ENCODE data around the gene AKAP5.

The AKAP5 gene

DNA sequence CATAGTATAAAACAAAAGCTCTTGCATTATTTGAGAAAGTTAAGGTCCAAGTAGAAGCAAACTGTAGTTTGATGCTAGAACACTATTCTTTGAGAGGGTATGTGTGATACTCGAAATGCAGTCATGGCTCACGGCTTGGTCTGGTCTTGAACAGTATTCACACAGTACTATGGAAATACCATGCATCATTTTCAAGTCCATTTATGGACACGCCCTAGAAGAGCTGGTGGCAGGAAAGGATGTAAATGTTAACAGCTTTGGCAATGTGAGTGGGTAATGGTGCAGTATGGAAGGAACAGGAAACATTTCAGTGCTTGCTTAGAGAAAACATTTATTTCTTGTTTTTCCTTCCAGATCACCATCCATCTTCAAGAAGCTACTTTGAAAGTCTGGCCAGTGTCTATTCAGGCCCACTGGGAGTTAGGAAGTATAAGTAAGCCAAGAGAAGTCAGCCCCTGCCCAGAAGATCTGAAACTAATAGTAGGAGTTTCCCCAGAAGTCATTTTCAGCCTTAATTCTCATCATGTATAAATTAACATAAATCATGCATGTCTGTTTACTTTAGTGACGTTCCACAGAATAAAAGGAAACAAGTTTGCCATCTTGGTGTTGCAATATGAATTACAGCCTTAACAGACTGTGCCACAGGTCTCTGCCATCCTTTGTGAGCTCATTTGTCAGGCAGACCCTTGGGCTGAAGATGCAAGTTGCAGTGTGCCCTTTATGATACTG lies 5.7 kb upstream of the AKAP5 start:
- in situ Hi-C loops (cut with MboI; ENCODE audit: low sequenced_read_pairs): no loop called here

DNA sequence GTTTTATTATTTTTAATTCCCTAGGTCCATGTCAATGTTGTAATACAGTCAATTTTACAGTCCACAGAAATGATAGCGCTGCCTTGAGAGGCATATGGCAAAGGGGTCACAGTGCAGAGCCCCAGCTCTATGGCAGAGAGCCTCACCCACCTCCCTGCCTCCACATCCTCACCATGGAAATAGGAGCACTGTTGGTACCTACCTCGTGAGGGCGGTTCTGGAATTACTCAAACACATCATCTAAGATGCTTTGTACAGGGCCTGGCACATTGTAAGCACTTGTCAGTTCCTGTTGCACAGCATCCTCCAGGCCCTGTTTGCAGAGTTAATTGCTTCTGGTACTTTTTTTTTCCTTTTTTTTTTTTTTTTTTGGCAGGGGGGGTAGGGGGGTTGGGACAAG lies 4.1 kb upstream of the AKAP5 start:
- in situ Hi-C loops (cut with MboI; ENCODE audit: low sequenced_read_pairs): no loop called here

- in situ Hi-C loops (cut with MboI; ENCODE audit: low sequenced_read_pairs): no loop called here
These were observed 2.1 kb upstream of the AKAP5 start for GRCh38 chr14:64463195-64463594.

DNA sequence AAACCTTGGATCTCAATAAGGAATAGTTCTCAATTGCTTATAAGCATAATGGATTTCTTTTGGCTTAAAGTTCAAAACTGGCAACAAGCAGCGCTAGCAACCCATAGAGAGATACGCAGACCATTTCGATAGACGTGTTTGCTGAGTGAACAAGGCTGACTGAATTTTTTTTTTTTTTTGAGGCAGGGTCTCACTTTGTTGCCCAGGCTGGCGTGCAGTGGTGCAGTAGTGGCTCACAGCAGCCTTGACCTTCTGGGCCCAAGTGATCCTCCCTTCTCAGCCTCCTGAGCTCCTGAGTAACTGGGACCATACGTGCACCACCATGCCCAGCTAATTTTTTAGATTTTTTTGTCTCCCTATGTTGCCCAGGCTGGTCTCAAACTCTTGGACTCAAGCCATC lies 1.4 kb upstream of the AKAP5 start:
- in situ Hi-C loops (cut with MboI; ENCODE audit: low sequenced_read_pairs): no loop called here

- in situ Hi-C loops (cut with MboI; ENCODE audit: low sequenced_read_pairs): no loop called here
These were observed 648 bp upstream of the AKAP5 start for GRCh38 chr14:64464651-64465050.

- in situ Hi-C loops (cut with MboI; ENCODE audit: low sequenced_read_pairs): no loop called here
These were observed 694 bp downstream of the AKAP5 start for GRCh38 chr14:64465831-64466554.

DNA sequence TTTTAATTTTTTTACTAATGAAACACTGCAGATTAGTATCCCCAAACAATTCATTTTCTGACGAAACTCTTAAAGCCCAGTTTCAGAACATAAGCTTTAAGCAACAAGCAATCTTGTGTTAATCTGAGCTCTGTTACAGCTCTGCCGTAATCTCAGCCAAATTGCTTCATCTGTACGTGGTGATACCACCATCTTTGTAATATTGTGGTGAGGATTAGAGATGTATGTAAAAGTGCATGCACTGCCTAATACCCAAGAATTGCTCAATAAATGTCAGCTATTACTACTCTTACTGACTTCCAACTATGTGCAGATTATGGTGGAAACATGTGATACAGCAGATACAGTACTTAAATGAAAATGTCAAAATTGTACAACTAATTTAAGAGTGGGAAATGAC lies 1.8 kb downstream of the AKAP5 start:
- in situ Hi-C loops (cut with MboI; ENCODE audit: low sequenced_read_pairs): no loop called here

DNA sequence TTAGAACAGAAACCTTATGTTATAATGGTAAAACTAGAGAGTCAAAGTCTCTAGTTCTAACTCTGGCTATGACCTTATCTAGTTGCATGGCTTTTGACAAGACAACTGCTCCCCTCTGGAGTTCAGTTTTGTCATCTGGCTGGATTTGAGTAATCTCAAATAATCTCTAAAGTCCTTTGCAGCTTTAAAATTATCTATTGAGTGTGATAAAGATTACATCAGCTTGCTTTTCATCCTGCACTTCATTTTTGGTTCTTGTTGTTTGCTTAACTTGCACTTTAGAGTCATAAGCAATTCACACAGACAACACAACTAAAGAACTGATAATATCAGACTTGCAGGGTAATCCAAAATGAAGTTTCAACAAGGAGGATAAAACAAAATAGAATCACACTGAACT lies 2.3 kb downstream of the AKAP5 start:
- in situ Hi-C loops (cut with MboI; ENCODE audit: low sequenced_read_pairs): no loop called here

DNA sequence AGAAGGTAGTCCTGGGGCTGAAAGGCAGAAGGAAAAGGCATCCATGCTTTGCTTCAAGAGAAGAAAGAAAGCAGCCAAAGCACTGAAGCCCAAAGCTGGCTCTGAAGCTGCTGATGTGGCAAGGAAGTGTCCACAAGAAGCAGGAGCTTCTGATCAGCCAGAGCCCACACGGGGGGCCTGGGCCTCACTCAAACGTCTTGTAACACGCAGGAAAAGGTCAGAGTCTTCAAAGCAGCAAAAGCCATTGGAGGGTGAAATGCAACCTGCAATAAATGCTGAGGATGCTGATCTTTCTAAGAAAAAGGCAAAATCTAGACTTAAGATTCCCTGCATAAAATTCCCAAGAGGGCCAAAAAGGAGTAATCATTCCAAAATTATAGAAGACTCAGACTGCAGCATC lies 3.2 kb downstream of the AKAP5 start:
- in situ Hi-C loops (cut with MboI; ENCODE audit: low sequenced_read_pairs): no loop called here

GRCh38 chr14:64474041-64474440 lies 8.7 kb downstream of the AKAP5 start:
- in situ Hi-C loops (cut with MboI; ENCODE audit: low sequenced_read_pairs): no loop called here

GRCh38 chr14:64474698-64475097 lies 9.4 kb downstream of the AKAP5 start:
- in situ Hi-C loops (cut with MboI; ENCODE audit: low sequenced_read_pairs): no loop called here

GRCh38 chr14:64475585-64476273 lies 10.4 kb downstream of the AKAP5 start:
- in situ Hi-C loops (cut with MboI; ENCODE audit: low sequenced_read_pairs): no loop called here

- in situ Hi-C loops (cut with MboI; ENCODE audit: low sequenced_read_pairs): no loop called here
These were observed 11.1 kb downstream of the AKAP5 start for GRCh38 chr14:64476438-64476837.

DNA sequence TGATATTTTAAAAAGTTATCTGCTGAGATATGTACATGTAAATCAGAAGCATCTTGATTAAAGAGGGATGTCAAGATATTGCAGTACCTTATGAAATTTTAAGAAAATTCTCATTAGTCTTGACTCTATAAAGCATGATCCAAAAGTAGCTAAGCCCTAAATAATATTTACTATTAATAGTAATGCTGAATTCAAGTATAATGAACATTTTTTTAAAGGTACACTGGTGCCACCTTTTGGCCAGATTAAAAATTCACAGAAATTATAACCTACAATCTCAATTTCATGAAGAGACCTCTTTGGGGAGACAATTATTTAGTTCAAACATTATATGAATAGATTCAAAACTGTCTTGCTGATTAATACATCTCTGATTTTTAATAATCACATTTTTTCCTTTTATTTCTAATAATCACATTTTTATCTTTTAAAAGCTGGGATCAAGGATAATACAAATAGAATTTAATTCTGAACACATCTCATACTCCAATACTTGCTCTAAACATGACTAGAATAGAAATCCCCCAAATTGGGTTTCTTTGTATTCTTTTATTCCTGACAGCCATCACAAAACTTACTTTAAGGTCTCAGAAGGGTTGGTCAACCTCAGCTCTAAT lies 13.4 kb downstream of the AKAP5 start:
- in situ Hi-C loops (cut with MboI; ENCODE audit: low sequenced_read_pairs): no loop called here

DNA sequence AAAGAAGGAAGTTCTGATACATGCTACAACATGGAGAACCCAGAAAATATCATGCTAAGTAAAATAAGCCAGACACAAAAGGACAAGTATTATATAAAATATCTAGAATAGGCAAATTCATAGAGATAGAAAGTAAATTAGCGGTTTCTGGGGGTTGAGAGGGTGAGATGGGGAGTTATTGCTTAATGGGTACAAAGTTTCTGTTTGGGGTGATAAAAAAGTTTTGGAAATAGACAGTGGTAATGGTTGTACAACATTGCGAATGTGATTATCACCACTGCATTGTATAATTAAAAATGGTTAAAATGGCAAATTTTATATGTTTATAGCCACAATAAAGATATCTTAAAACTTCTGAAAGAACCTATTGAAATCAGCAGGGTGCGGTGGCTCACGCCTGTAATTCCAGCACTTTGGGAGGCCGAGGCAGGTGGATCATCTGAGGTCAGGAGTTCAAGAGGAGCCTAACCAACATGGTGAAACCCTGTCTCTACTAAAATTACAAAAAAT lies 23.3 kb downstream of the AKAP5 start:
- in situ Hi-C loops (cut with MboI; ENCODE audit: low sequenced_read_pairs): no loop called here

DNA sequence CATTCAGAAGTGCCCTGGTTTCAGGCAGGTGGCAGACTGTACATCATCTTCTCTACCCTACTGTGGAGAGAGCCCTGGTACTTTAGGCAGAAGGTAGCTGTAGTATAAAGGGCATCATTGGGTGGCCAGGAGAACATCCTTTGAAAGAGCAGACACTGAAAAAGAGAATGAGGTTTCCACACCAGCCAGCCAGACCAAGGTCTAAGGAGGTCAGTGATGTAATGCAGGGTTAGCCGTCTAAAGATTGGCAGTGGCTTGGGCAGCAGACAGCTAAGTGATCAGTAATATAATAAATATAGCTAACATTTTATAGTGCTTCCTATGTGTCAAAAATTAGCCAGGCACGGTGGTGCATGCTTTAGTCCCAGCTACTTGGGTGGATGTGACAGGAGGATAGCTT lies 26.3 kb downstream of the AKAP5 start:
- in situ Hi-C loops (cut with MboI; ENCODE audit: low sequenced_read_pairs): no loop called here

GRCh38 chr14:64493455-64493854 lies 28.2 kb downstream of the AKAP5 start:
- in situ Hi-C loops (cut with MboI; ENCODE audit: low sequenced_read_pairs): no loop called here

GRCh38 chr14:64495252-64495651 lies 30.0 kb downstream of the AKAP5 start:
- in situ Hi-C loops (cut with MboI; ENCODE audit: low sequenced_read_pairs): no loop called here

DNA sequence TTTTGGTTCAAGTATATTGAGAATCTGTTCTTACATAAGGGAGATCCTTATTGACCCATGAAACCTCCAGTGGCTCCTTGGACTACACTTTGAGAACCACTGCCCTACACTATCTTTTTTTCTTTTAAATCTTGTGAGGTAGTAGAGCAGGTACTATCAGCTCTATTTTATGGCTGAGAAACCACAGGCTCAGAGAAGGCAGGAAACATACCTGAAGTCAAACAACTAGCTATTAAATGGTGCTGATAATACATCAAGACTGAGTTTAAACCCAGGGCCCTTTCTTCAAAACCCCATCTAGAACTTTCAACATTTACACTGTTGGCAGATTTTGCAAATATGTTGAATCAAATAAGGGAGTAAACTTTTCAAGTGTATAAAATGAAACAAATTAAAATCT lies 31.5 kb downstream of the AKAP5 start:
- in situ Hi-C loops (cut with MboI; ENCODE audit: low sequenced_read_pairs): no loop called here

GRCh38 chr14:64500088-64500487 lies 34.8 kb downstream of the AKAP5 start:
- in situ Hi-C loops (cut with MboI; ENCODE audit: low sequenced_read_pairs): no loop called here

GRCh38 chr14:64501411-64502171 lies 36.3 kb downstream of the AKAP5 start:
- in situ Hi-C loops (cut with MboI; ENCODE audit: low sequenced_read_pairs): no loop called here

All from HL-60/S4 treated with retinoic acid at 250 ng/mL for 4 days and 3 days (cell line).